ENCODE data around the gene ODAD4.

ODAD4 gene

GRCh38 chr17:41888332-41888965, 42.0 kb upstream of the ODAD4 start:
- no peak for ATAC-seq
- TF ChIP-seq TOX (CRISPR knock-in tag; IDR thresholded peaks at IDR 0.05; ENCODE audit: borderline replicate concordance): no peak
- TF ChIP-seq ZFP3 (CRISPR knock-in tag; IDR thresholded peaks at IDR 0.05): no peak
- no peak for TF ChIP-seq ZNF8 (CRISPR knock-in tag; IDR thresholded peaks at IDR 0.05)
- no peak for TF ChIP-seq PPARA (CRISPR knock-in tag; IDR thresholded peaks at IDR 0.05; ENCODE audit: borderline replicate concordance)
- TF ChIP-seq CSRNP3 (CRISPR knock-in tag; IDR thresholded peaks at IDR 0.05): no peak
- TF ChIP-seq GLIS3 (CRISPR knock-in tag; IDR thresholded peaks at IDR 0.05): no peak
- no peak for TF ChIP-seq ZFP30 (CRISPR knock-in tag; IDR thresholded peaks at IDR 0.05)
- no peak for TF ChIP-seq PATZ1 (CRISPR knock-in tag; IDR thresholded peaks at IDR 0.05; ENCODE audit: borderline replicate concordance)
- TF ChIP-seq CREB5 (CRISPR knock-in tag; IDR thresholded peaks at IDR 0.05; ENCODE audit: low read depth): no peak
- no peak for TF ChIP-seq ISL1 (CRISPR knock-in tag; IDR thresholded peaks at IDR 0.05)
- no peak for TF ChIP-seq BACH2 (CRISPR knock-in tag; IDR thresholded peaks at IDR 0.05; ENCODE audit: borderline replicate concordance)
- TF ChIP-seq CSDC2 (CRISPR knock-in tag; IDR thresholded peaks at IDR 0.05): no peak
- TF ChIP-seq RARB (CRISPR knock-in tag; IDR thresholded peaks at IDR 0.05): no peak
- TF ChIP-seq ARNTL (CRISPR knock-in tag; IDR thresholded peaks at IDR 0.05; ENCODE audit: borderline replicate concordance, low read depth): no peak
- no peak for TF ChIP-seq SNAI2 (CRISPR knock-in tag; IDR thresholded peaks at IDR 0.05)
- TF ChIP-seq TCF4 (CRISPR knock-in tag; IDR thresholded peaks at IDR 0.05; ENCODE audit: borderline replicate concordance): no peak
- no peak for TF ChIP-seq ZC3H10 (CRISPR knock-in tag; IDR thresholded peaks at IDR 0.05)
- TF ChIP-seq ZNF70 (CRISPR knock-in tag; IDR thresholded peaks at IDR 0.05): no peak
- no peak for TF ChIP-seq ESRRG (CRISPR knock-in tag; IDR thresholded peaks at IDR 0.05)

GRCh38 chr17:41891135-41892020, 39.0 kb upstream of the ODAD4 start:
- no peak for TF ChIP-seq ZNF70 (CRISPR knock-in tag; IDR thresholded peaks at IDR 0.05)
- TF ChIP-seq ZNF8 (CRISPR knock-in tag; IDR thresholded peaks at IDR 0.05): no peak
- TF ChIP-seq POU6F1 (CRISPR knock-in tag; IDR thresholded peaks at IDR 0.05; ENCODE audit: borderline replicate concordance, low read depth): no peak
- no peak for TF ChIP-seq ZNF565 (CRISPR knock-in tag; conservative IDR thresholded peaks at IDR 0.05; ENCODE audit: low read depth)
- TF ChIP-seq CSRNP3 (CRISPR knock-in tag; IDR thresholded peaks at IDR 0.05): no peak
- no peak for TF ChIP-seq ZFP30 (CRISPR knock-in tag; IDR thresholded peaks at IDR 0.05)
- TF ChIP-seq CSDC2 (CRISPR knock-in tag; IDR thresholded peaks at IDR 0.05): no peak
- TF ChIP-seq ZC3H10 (CRISPR knock-in tag; IDR thresholded peaks at IDR 0.05): no peak
- TF ChIP-seq ZFP3 (CRISPR knock-in tag; IDR thresholded peaks at IDR 0.05): no peak
- no peak for TF ChIP-seq PATZ1 (CRISPR knock-in tag; IDR thresholded peaks at IDR 0.05; ENCODE audit: borderline replicate concordance)
- no peak for TF ChIP-seq RARB (CRISPR knock-in tag; IDR thresholded peaks at IDR 0.05)
- TF ChIP-seq GLIS3 (CRISPR knock-in tag; IDR thresholded peaks at IDR 0.05): no peak
- TF ChIP-seq SNAI2 (CRISPR knock-in tag; IDR thresholded peaks at IDR 0.05): no peak
- TF ChIP-seq PPARA (CRISPR knock-in tag; IDR thresholded peaks at IDR 0.05; ENCODE audit: borderline replicate concordance): no peak
- TF ChIP-seq ESRRG (CRISPR knock-in tag; IDR thresholded peaks at IDR 0.05): no peak
- no peak for TF ChIP-seq TSHZ2 (CRISPR knock-in tag; IDR thresholded peaks at IDR 0.05)
- TF ChIP-seq BACH2 (CRISPR knock-in tag; IDR thresholded peaks at IDR 0.05; ENCODE audit: borderline replicate concordance): no peak
- ATAC-seq: no peak
